Esophagus (tissue), 2 donors: ENCODE measurements around the gene OR2V1. TPM values are rescaled to one million over a fixed set of nuclear protein-coding genes. Genes with fewer than 3 reads are reported as not detected.
A peak's percentile ranks its signal among the peaks of the same experiment; 100 is the strongest.
"Not testable (repeated sequence)": the region's sequence is repeated elsewhere in the genome, so short reads cannot be mapped to it uniquely, and the experiment has no call there.

Source experiments
- H3K27ac ChIP-seq, 2 donors: one replicate each; pipeline ENCODE4 v1.5.1; 2013; ENCODE audit warnings: low read depth in 2 of 2, mild to moderate bottlenecking in 2 of 2, inconsistent platforms in 1 of 2, low read length in 1 of 2, moderate library complexity in 1 of 2
- H3K27me3 ChIP-seq, 2 donors: one replicate each; pipeline ENCODE4 v1.6.1; 2013; ENCODE audit warnings: low read length in 2 of 2, control low read depth in 1 of 2, mild to moderate bottlenecking in 1 of 2; ENCODE audit not compliant: insufficient read depth in 2 of 2, control insufficient read depth in 1 of 2
- H3K36me3 ChIP-seq, 2 donors: one replicate each; pipeline ENCODE4 v1.6.1; 2013; ENCODE audit warnings: low read length in 1 of 2; ENCODE audit not compliant: control insufficient read depth in 2 of 2, insufficient read depth in 2 of 2
- H3K4me1 ChIP-seq, 2 donors: one replicate each; pipeline ENCODE4 v1.6.1; 2013; ENCODE audit warnings: low read length in 1 of 2; ENCODE audit not compliant: control insufficient read depth in 2 of 2, insufficient read depth in 2 of 2
- H3K4me3 ChIP-seq, 2 donors: one replicate each; pipeline ENCODE4 v1.5.1; 2013; ENCODE audit warnings: low read length in 2 of 2, mild to moderate bottlenecking in 2 of 2, low read depth in 1 of 2, moderate library complexity in 1 of 2
- H3K9me3 ChIP-seq, 2 donors: one replicate each; pipeline ENCODE4 v1.6.1; 2013; ENCODE audit warnings: mild to moderate bottlenecking in 2 of 2, low read depth in 1 of 2, low read length in 1 of 2, moderate library complexity in 1 of 2; ENCODE audit not compliant: control insufficient read depth in 2 of 2, insufficient read depth in 1 of 2
- WGBS, 2 donors: extraction: QIAGEN DNeasy Blood & Tissue Kit; methylation state at CpG; one replicate each; pipeline ENCODE4 v1.1.7; 2013; 5-methylcytosine and 5-hydroxymethylcytosine counted together
- polyA plus RNA-seq, 2 donors: library from polyadenylated mRNA; stranded (reverse); fragments of 200-250 nt; gene quantifications; one replicate each; pipeline ENCODE4 v1.2.3, GENCODE V29; 2013
- donor health status: healthy with polysubstance abuse.
- donor health status: Bipolar disorder and iron deficiency.

Gene OR2V1
- polyA plus RNA-seq, 2 donors: not detected

DNA sequence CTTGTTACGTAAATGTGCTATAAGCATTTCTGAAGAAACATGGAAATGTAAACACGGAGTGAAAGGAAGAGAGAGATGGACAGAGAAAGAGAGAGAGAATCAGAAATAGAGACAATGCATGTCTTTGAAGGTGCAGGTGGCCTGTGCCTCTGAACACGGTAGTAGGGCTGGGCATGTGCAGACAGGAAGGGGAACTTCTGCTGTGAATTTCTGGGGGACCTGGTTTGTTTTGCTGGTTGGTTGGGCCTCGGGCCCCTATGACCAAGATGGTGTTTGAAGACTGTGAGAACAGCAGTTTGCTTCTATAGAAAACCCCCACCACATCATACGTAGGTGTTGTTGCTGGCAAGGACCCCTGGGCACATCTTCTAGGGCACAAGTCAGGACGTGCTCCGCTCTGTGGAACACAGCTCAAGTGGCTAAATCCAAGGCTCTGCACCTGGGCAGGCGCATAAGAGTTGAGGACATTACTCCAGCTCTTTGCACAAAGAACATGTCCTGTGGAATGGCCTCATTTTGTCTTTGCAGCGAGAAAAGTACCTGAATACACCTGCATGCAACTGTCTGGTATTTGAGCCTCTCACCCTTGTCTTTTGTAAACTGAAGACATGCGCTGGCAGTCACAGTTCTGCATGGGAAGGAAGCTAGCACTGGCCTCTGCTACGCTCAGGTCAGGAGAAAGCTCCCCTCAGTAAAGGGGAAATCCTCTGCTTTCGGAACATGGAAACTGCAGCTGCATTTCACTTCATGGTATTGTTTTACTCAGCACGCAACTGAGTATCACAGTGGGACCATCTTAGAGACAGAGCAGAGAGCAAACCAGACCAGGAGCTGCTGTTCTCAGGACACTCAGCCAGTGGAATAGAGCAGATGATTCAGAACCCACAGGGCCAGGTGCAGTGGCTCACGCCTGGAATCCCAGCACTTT is 19.1 kb upstream of the OR2V1 start:
- Histone ChIP-seq H3K4me1 (peaks cover 0 to 12% of the 10 kb centered on the region in 2 donors), H3K27ac (peak overlapping the region; percentile 17 to 37), H3K27me3 (no peaks in the 10 kb centered on the region), H3K9me3 (no peaks in the 10 kb centered on the region), H3K4me3 (no peak overlapping the region), H3K36me3 (no peaks in the 10 kb centered on the region)
- WGBS, 2 donors: 50 to 61% methylated on average over 14 of the region's 14 CpGs

GRCh38 chr5:181149355-181149754 is 18.4 kb upstream of the OR2V1 start:
- 56 to 69% methylated on average over 6 of the region's 6 CpGs for WGBS, 2 donors

DNA sequence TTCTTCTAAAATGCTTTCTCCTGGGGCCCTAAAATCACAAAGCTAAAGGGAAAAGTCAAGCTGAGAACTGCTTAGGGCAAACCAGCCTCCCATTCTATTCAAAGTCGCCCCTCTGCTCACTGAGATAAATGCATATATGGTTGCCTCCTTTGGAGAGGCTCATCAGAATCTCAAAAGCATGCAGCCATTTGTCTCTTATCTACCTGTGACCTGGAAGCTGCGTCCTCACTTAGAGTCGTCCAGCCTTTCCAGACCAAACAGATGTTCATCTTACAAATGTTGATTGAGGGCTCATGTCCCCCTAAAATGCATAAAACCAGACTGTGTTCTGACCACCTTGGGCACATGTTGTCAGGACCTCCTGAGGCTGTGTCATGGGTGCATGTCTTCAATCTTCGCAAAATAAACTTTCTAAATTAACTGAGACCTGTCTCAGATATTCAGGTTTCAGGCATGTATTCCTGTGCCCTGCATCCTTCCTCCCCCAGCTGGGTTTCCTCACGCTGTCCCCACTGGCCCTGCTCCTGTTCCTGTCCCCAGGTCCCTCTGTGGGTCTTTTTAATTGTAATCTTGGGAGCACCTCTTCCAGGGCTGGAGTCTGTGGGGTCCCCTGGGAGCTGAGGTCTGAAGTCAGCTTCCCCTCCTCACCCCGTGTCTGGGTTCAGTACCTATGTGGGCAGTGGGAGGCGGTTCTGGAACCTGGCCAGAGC is 16.1 kb upstream of the OR2V1 start, which contains the start of gene OR2V2:
Gene OR2V2, plus strand, starts transcription at position 660 of the 710 bp plus-strand sequence. CDS start 7,357 bp downstream, outside the sequence.
- H3K9me3 ChIP-seq, H3K27me3 ChIP-seq, H3K27ac ChIP-seq, H3K4me3 ChIP-seq, H3K36me3 ChIP-seq: not testable (repeated sequence)
- H3K4me1 ChIP-seq: peaks cover 0 to 12% of the 10 kb centered on the region in 2 donors
- 56 to 74% methylated on average over 7 of the region's 7 CpGs for WGBS, 2 donors

More at GRCh38 chr5:181149355-181149754, 18.4 kb upstream of the OR2V1 start:
- Histone ChIP-seq H3K27me3 (no peaks in the 10 kb centered on the region), H3K4me3 (no peak overlapping the region), H3K36me3 (no peaks in the 10 kb centered on the region), H3K4me1 (peaks cover 0 to 12% of the 10 kb centered on the region in 2 donors), H3K27ac (peak overlapping the region; percentile 17 to 37), H3K9me3 (no peaks in the 10 kb centered on the region)

GRCh38 chr5:181145133-181145532 is 14.2 kb upstream of the OR2V1 start:
- H3K27ac ChIP-seq: no peak overlapping the region
- WGBS, 2 donors: 31 to 35% methylated on average over 1 of the region's 1 CpG
- H3K9me3 ChIP-seq: no peaks in the 10 kb centered on the region
- H3K36me3 ChIP-seq: no peaks in the 10 kb centered on the region
- H3K27me3 ChIP-seq: no peaks in the 10 kb centered on the region
- H3K4me1 ChIP-seq: peaks cover 0 to 8% of the 10 kb centered on the region in 2 donors
- no peak overlapping the region for H3K4me3 ChIP-seq

DNA sequence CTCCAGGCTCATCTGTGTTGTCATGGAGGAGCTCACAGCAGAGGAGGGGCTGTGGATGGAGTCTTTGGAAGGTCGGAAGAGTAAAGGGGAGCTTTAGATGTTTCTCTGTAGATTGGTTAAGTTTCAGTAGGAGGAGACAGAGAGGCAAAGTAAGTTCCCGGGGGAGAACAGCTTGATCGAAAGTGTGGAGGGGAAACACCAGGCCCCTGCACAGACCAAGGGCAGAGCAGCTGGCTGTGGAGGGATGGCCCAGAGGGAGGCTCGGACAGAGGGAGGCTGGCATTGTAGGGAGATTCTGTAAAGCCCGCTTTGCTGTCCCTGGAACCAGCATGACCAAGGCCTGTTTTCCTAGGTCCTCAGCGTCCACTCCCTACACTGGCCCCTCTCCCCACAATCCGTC is 11.1 kb upstream of the OR2V1 start:
- Histone ChIP-seq H3K4me1 (no peaks in the 10 kb centered on the region), H3K36me3 (no peaks in the 10 kb centered on the region), H3K27ac (no peak overlapping the region), H3K9me3 (no peaks in the 10 kb centered on the region), H3K4me3 (no peak overlapping the region), H3K27me3 (no peaks in the 10 kb centered on the region)
- WGBS, 2 donors: 82 to 84% methylated on average over 7 of the region's 7 CpGs

DNA sequence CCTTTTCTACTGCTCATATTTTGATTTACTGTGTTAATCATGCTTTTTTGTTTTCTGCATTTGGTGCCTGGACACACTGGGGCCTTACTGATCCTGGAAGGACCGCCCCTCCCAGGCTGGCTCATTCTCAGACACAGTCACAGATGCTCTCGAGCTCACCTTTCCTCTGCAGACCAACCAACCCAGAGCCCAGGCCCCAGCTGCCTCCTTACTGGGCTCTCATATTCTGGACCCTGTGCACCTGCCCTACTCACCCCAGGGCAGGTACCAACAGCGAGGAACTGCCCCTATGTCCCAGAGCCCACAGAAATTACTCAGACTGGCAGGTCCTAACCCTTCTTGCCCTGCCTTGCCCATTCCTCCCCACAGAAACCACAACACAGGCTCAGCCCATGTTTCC is 9.8 kb upstream of the OR2V1 start:
- H3K4me1 ChIP-seq: no peaks in the 10 kb centered on the region
- H3K27me3 ChIP-seq: no peaks in the 10 kb centered on the region
- H3K36me3 ChIP-seq: no peaks in the 10 kb centered on the region
- 73 to 79% methylated on average over 3 of the region's 3 CpGs for WGBS, 2 donors
- no peaks in the 10 kb centered on the region for H3K9me3 ChIP-seq
- no peak overlapping the region for H3K27ac ChIP-seq
- H3K4me3 ChIP-seq: no peak overlapping the region

DNA sequence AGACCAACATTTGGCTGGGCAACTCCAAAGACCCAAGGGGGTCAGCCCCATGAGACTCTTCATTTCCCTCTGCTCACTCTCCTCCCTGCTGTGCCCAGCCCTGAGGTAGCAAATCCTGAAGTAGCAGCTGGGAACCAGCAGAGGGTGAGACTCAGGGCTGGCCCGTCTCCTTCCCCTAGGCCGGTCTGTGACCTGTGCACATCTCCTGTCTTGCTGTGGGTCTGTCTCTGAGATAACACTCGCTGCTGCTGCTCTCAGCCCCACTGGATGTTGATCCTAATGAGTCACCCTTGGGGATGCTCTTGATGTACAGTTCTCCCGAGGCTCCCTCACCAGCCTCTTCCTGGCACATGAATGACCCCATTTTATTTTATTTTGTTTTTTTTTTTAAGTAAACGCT is 7.3 kb upstream of the OR2V1 start:
- Histone ChIP-seq H3K4me1 (no peaks in the 10 kb centered on the region), H3K4me3 (no peak overlapping the region), H3K36me3 (no peaks in the 10 kb centered on the region), H3K9me3 (no peaks in the 10 kb centered on the region), H3K27me3 (no peaks in the 10 kb centered on the region), H3K27ac (no peak overlapping the region)
- 55 to 73% methylated on average over 4 to 5 of the region's 5 CpGs for WGBS, 2 donors

DNA sequence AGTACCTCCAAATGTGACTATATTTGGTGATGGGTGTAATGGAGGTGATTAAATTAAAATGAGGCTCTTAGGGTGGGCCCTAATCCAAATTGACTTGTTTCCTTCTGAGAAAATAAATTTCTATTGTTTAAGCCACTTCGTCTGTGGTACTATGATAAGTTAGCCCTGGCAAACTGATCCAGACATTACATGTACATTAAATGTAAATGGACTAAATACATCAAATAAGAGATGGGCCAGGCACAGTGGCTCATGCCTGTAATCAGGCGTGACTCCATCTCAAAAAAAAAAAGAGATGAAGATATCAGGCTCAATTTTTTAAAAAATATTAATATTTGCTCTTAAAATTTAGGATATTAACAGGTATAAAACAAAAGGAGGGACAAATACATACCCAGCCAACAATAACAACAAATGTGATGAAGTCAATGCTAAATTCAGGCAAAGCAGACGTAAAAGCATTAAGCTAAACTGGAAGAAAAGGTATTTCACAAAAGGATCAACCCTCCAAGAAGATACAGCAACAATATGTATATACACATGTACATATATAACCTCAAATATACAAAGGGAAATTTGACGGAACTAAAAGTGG is 5.5 kb upstream of the OR2V1 start:
- Histone ChIP-seq H3K27ac (no peak overlapping the region), H3K9me3 (no peaks in the 10 kb centered on the region), H3K4me3 (no peak overlapping the region), H3K4me1 (no peaks in the 10 kb centered on the region), H3K27me3 (no peaks in the 10 kb centered on the region), H3K36me3 (no peaks in the 10 kb centered on the region)
- WGBS, 2 donors: 87 to 90% methylated on average over 4 of the region's 4 CpGs

GRCh38 chr5:181134259-181134658 is 3.3 kb upstream of the OR2V1 start:
- no peaks in the 10 kb centered on the region for H3K27me3 ChIP-seq
- no peak overlapping the region for H3K27ac ChIP-seq
- no peaks in the 10 kb centered on the region for H3K9me3 ChIP-seq
- H3K4me1 ChIP-seq: no peaks in the 10 kb centered on the region
- 78 to 79% methylated on average over 6 of the region's 6 CpGs for WGBS, 2 donors
- H3K36me3 ChIP-seq: no peaks in the 10 kb centered on the region
- no peak overlapping the region for H3K4me3 ChIP-seq
